ENCODE data around the gene PTPRS.

DNA sequence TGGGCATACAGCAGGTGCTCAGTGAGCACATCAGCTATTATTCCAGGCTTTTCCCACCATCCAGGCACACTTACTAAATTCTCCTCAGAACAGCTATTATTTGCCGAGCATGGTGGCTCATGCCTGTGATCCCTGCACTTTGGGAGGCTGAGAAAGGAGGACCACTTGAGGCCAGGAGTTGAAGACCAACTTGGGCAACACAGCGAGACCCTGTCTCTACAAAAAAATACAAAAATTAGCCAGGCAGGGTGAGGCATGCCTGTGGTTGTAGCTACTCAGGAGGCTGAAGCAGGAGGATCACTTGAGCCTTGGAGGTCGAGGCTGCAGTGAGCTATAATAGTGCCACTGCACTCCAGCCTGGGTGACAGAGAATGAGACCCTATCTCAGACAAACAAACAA, 35.4 kb downstream of the PTPRS start:
- TF ChIP-seq EZH2phosphoT487 (IDR thresholded peaks at IDR 0.05; ENCODE audit: low read length) = no peak
- TF ChIP-seq, protein P1, sequence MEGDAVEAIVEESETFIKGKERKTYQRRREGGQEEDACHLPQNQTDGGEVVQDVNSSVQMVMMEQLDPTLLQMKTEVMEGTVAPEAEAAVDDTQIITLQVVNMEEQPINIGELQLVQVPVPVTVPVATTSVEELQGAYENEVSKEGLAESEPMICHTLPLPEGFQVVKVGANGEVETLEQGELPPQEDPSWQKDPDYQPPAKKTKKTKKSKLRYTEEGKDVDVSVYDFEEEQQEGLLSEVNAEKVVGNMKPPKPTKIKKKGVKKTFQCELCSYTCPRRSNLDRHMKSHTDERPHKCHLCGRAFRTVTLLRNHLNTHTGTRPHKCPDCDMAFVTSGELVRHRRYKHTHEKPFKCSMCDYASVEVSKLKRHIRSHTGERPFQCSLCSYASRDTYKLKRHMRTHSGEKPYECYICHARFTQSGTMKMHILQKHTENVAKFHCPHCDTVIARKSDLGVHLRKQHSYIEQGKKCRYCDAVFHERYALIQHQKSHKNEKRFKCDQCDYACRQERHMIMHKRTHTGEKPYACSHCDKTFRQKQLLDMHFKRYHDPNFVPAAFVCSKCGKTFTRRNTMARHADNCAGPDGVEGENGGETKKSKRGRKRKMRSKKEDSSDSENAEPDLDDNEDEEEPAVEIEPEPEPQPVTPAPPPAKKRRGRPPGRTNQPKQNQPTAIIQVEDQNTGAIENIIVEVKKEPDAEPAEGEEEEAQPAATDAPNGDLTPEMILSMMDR (IDR thresholded peaks at IDR 0.05; ENCODE audit: low read length) = no peak

Data from MM.1S (cell line).